Measurements from ENCODE around the gene COA3. TPM values are rescaled to one million over a fixed set of nuclear protein-coding genes. Genes with fewer than 3 reads are reported as not detected.

Gene COA3
- total RNA-seq, 2 donors from 2014 or later, result 70.4 to 167 TPM

GRCh38 chr17:42845556-42845917 is 47.0 kb upstream of the COA3 start:
- intact Hi-C loops (cut with DNase I), result loop anchor here (5.0 kb wide), 1 partner anchor 152 kb away; the partner anchor contains the start of gene RPL27
- Histone ChIP-seq H3K36me3 (no peaks in the 10 kb centered on the region), H3K27ac (no peak overlapping the region), H3K4me3 (no peak overlapping the region), H3K27me3 (replicated peaks; ENCODE audit: insufficient read depth) (no peaks in the 10 kb centered on the region), H3K9me3 (no peaks in the 10 kb centered on the region), H3K4me1 (replicated peaks) (no peaks in the 10 kb centered on the region)
- WGBS, result 87% methylated on average over 12 of the region's 12 CpGs
- TF ChIP-seq CTCF (IDR thresholded peaks at IDR 0.05) (no peak), POLR2A (IDR thresholded peaks at IDR 0.05) (no peak), POLR2AphosphoS5 (IDR thresholded peaks at IDR 0.05) (no peak)
- no peak for DNase-seq (ENCODE audit: low spot score)

GRCh38 chr17:42844761-42845555 is 46.5 kb upstream of the COA3 start:
- intact Hi-C loops (cut with DNase I), result loop anchor here (5.0 kb wide), 1 partner anchor 152 kb away; the partner anchor contains the start of gene RPL27
- Histone ChIP-seq H3K9me3 (no peaks in the 10 kb centered on the region), H3K27ac (no peak overlapping the region), H3K36me3 (no peaks in the 10 kb centered on the region), H3K4me3 (no peak overlapping the region), H3K4me1 (replicated peaks) (no peaks in the 10 kb centered on the region), H3K27me3 (replicated peaks; ENCODE audit: insufficient read depth) (no peaks in the 10 kb centered on the region)
- no peak for TF ChIP-seq POLR2AphosphoS5 (IDR thresholded peaks at IDR 0.05)
- TF ChIP-seq POLR2A (IDR thresholded peaks at IDR 0.05), result no peak
- TF ChIP-seq CTCF (IDR thresholded peaks at IDR 0.05), result no peak
- 88% methylated on average over 23 of the region's 24 CpGs for WGBS
- no peak for DNase-seq (ENCODE audit: low spot score)

- TF ChIP-seq POLR2A (IDR thresholded peaks at IDR 0.05) (no peak), CTCF (IDR thresholded peaks at IDR 0.05) (no peak), POLR2AphosphoS5 (IDR thresholded peaks at IDR 0.05) (no peak)
- H3K36me3 ChIP-seq, result peaks cover 0 to 5% of the 10 kb centered on the region in 2 donors
- no peaks in the 10 kb centered on the region for H3K27me3 ChIP-seq (replicated peaks; ENCODE audit: insufficient read depth)
- H3K4me1 ChIP-seq (replicated peaks), result no peaks in the 10 kb centered on the region
- no peak for DNase-seq (ENCODE audit: low spot score)
- H3K4me3 ChIP-seq, result no peak within 1 kb of the TSS
- no peak within 1 kb of the TSS for H3K27ac ChIP-seq
- intact Hi-C loops (cut with DNase I), result no loop called here
- H3K9me3 ChIP-seq, result no peaks in the 10 kb centered on the region
- 76% methylated on average over 4 of the region's 4 CpGs for WGBS
Observed at GRCh38 chr17:42844271-42844670, 45.8 kb upstream of the COA3 start, which contains the start of gene AOC2. AOC2 (plus strand) TSS chr17:42844580; CDS start chr17:42844627, 47 bp downstream.

- WGBS, result 27% methylated on average over 6 of the region's 6 CpGs
- H3K27ac ChIP-seq, result no peak overlapping the region
- intact Hi-C loops (cut with DNase I), result loop anchor here (2.0 kb wide), 1 partner anchor 93 kb away; no protein-coding TSS in a partner anchor
- TF ChIP-seq CTCF (IDR thresholded peaks at IDR 0.05) (peak; percentile 62 to 96 (median 86)), POLR2A (IDR thresholded peaks at IDR 0.05) (no peak), POLR2AphosphoS5 (IDR thresholded peaks at IDR 0.05) (peak; percentile 57)
- H3K4me1 ChIP-seq (replicated peaks), result no peaks in the 10 kb centered on the region
- peaks cover 0 to 14% of the 10 kb centered on the region in 2 donors for H3K36me3 ChIP-seq
- H3K27me3 ChIP-seq (replicated peaks; ENCODE audit: insufficient read depth), result no peaks in the 10 kb centered on the region
- DNase-seq (ENCODE audit: low spot score), result peak; percentile 33
- H3K9me3 ChIP-seq, result no peaks in the 10 kb centered on the region
- H3K4me3 ChIP-seq, result no peak overlapping the region
Observed at GRCh38 chr17:42843358-42843934, 44.9 kb upstream of the COA3 start.
